Spleen (tissue), 11 donors: ENCODE measurements around the gene SLC2A2. TPM values are rescaled to one million over a fixed set of nuclear protein-coding genes. Genes with fewer than 3 reads are reported as not detected.

Source experiments
- DNase-seq: peaks from one replicate; pipeline ENCODE4 v3.0.0-alpha.2; 2020
- H3K27ac ChIP-seq, 8 donors: fragments of 200-600 bp; sonication (generic) in 7 of 8; 1 replicate in 4 of 8; 2 replicates in 4 of 8; pipeline versions ENCODE4 v1.5.0 to v1.8.0; 2016 to 2021; ENCODE audit warnings: inconsistent platforms in 4 of 8, mild to moderate bottlenecking in 4 of 8, moderate library complexity in 1 of 8
- H3K27me3 ChIP-seq, 7 donors: fragments of 200-600 bp; sonication (generic) in 6 of 7; replicated peaks in 1 of 7; 1 replicate in 4 of 7; 2 replicates in 3 of 7; pipeline versions ENCODE4 v1.5.0 to v1.8.0; 2016 to 2021; ENCODE audit warnings: inconsistent platforms in 3 of 7, mild to moderate bottlenecking in 1 of 7
- H3K36me3 ChIP-seq, 6 donors: fragments of 200-600 bp; sonication (generic) in 5 of 6; 1 replicate in 4 of 6; 2 replicates in 2 of 6; pipeline versions ENCODE4 v1.5.0 to v1.8.0; 2016 to 2021; ENCODE audit warnings: inconsistent platforms in 2 of 6
- H3K4me1 ChIP-seq, 6 donors: fragments of 200-600 bp; sonication (generic) in 5 of 6; 1 replicate in 3 of 6; 2 replicates in 3 of 6; pipeline versions ENCODE4 v1.5.0 to v1.8.0; 2016 to 2021; ENCODE audit warnings: inconsistent platforms in 3 of 6
- H3K4me3 ChIP-seq, 8 donors: fragments of 200-600 bp; sonication (generic) in 7 of 8; 1 replicate in 4 of 8; 2 replicates in 4 of 8; pipeline versions ENCODE4 v1.5.0 to v1.8.0; 2016 to 2021; ENCODE audit warnings: inconsistent platforms in 4 of 8, mild to moderate bottlenecking in 4 of 8, moderate library complexity in 2 of 8
- H3K9me3 ChIP-seq, 8 donors: fragments of 200-600 bp; sonication (generic) in 7 of 8; 1 replicate in 4 of 8; 2 replicates in 4 of 8; pipeline versions ENCODE4 v1.5.0 to v1.8.0; 2016 to 2021; ENCODE audit warnings: inconsistent platforms in 4 of 8
- CTCF ChIP-seq, 11 experiments: fragments of 200-600 bp in 7 of 11; fragments of 450-650 bp in 4 of 11; sonication (generic) in 4 of 11; IDR thresholded peaks in 8 of 11; conservative IDR thresholded peaks in 3 of 11; 1 replicate in 7 of 11; 2 replicates in 4 of 11; pipeline versions ENCODE4 v1.4.0 to v1.8.0; 2016 to 2021; ENCODE audit warnings: antibody characterized with exemption in 11 of 11, inconsistent platforms in 4 of 11, mild to moderate bottlenecking in 1 of 11
- POLR2A ChIP-seq, 3 donors: fragments of 450-650 bp; IDR thresholded peaks; one replicate each; pipeline ENCODE4 v1.5.1; 2017; ENCODE audit warnings: antibody characterized with exemption in 3 of 3, mild to moderate bottlenecking in 1 of 3
- POLR2AphosphoS5 ChIP-seq, 3 donors: sonication (generic); formaldehyde crosslinking; IDR thresholded peaks; one replicate each; pipeline ENCODE4 v1.5.1; 2017; ENCODE audit warnings: antibody characterized with exemption in 3 of 3
- WGBS, 5 donors: extraction: QIAGEN DNeasy Blood & Tissue Kit in 3 of 5; methylation state at CpG; one replicate each; pipeline versions ENCODE4 v1.1.5 to v1.1.7; 2013 to 2018; 5-methylcytosine and 5-hydroxymethylcytosine counted together
- intact Hi-C: fragments of 100-400 bp; cut with DNase I; formaldehyde crosslinking; loops from one replicate; pipeline ENCODE4 v1.15.0; 2023; ENCODE audit warnings: low total_unique reads
- polyA plus RNA-seq, 3 donors: library from polyadenylated mRNA; stranded (reverse); fragments of 200-250 nt; gene quantifications; one replicate each; pipeline ENCODE4 v1.2.1, GENCODE V29; 2013
- small RNA-seq, 4 donors: library from RNA; depleted of rRNA; stranded (forward); fragments of <200 nt; gene quantifications; one replicate each; pipeline ENCODE3, GENCODE V24; 2016
- total RNA-seq, 7 donors: library from RNA; depleted of rRNA in 3 of 7; stranded (reverse); fragments of >200 nt in 3 of 7; fragmentation: NEBNext Ultra II Directional in 4 of 7; extraction: Animal tissue kit (Norgen Biotek cat#: 25700) in 4 of 7; gene quantifications; one replicate each; pipeline versions ENCODE4 v1.1.0 to v1.2.1, GENCODE V29; 2016 to 2021
- donor health status: healthy with polysubstance abuse.
- donor health status: DM: no; HTN: no; CAD: no; lungs with moderate emphysema.
- donor health status: DM: no; HTN: no; CAD: no.
- donor health status: Bipolar disorder and iron deficiency.
- donor health status: healthy.
- donor health status: DM: no; HTN: no; CAD: no.
- donor health status: DM: yes; HTN: yes; CAD: no.

SLC2A2 gene
- total and polyA plus RNA-seq, 10 donors, result not detected

- H3K27me3 ChIP-seq, result peaks cover 0 to 6% (median 0%) of the 10 kb centered on the region in 7 donors
- DNase-seq, result no peak
- no peak overlapping the region for H3K27ac ChIP-seq
- peaks cover 0 to 6% (median 0%) of the 10 kb centered on the region in 8 donors for H3K9me3 ChIP-seq
- 84 to 93% (median 84%) methylated on average over 2 of the region's 2 CpGs for WGBS, 5 donors
- intact Hi-C loops, result no loop called here
- TF ChIP-seq CTCF (IDR thresholded peaks at IDR 0.05 in 8 of 11, conservative IDR thresholded peaks at IDR 0.05 in 3 of 11) (no peak), POLR2AphosphoS5 (IDR thresholded peaks at IDR 0.05) (no peak), POLR2A (IDR thresholded peaks at IDR 0.05) (no peak)
- no peaks in the 10 kb centered on the region for H3K4me1 ChIP-seq
- H3K4me3 ChIP-seq, result no peak overlapping the region
- H3K36me3 ChIP-seq, result no peaks in the 10 kb centered on the region
These were observed 77.3 kb downstream of the SLC2A2 start for GRCh38 chr3:170949211-170949610.

DNA sequence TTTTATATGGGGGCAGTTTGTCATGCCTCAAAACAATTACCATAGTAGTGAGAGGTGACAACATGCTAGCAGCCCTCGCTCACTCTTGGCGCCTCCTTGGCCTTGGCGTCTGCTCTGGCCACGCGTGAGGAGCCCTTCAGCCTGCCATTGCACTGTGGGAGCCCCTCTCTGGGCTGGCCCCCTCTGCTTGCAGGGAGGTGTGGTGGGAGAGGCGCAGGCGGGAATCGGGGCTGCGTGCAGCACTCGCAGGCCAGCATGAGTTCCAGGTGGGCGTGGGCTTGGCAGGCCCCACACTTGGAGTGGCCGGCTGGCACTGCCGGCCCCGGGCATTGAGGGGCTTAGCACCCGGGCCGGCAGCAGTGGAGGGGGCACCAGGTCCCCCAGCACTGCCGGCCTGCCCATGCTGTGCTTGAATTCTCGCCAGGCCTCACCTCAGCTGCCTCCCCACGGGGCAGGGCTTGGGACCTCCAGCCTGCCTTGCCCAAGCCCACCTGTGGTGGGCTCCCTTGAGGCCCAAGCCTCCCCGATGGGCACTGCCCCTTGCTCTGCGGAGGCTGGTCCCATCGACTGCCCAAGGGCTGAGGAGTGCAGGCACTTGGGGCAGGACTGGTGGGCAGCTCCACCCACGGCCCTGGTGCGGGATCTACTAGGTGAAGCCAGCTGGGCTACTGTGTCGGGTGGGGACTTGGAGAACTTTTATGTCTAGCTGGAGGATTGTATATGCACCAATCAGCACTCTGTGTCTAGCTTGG lies 79.3 kb downstream of the SLC2A2 start:
- intact Hi-C loops, result no loop called here
- Histone ChIP-seq H3K27ac (no peak overlapping the region), H3K36me3 (no peaks in the 10 kb centered on the region), H3K4me1 (no peaks in the 10 kb centered on the region), H3K9me3 (peaks cover 0 to 15% (median 0%) of the 10 kb centered on the region in 8 donors), H3K27me3 (peaks cover 0 to 6% (median 0%) of the 10 kb centered on the region in 7 donors), H3K4me3 (no peak overlapping the region)
- TF ChIP-seq POLR2AphosphoS5 (IDR thresholded peaks at IDR 0.05) (no peak), CTCF (IDR thresholded peaks at IDR 0.05 in 8 of 11, conservative IDR thresholded peaks at IDR 0.05 in 3 of 11) (no peak), POLR2A (IDR thresholded peaks at IDR 0.05) (no peak)
- WGBS, 5 donors, result 88 to 97% (median 94%) methylated on average over 8 to 25 of the region's 25 CpGs
- no peak for DNase-seq

Small RNAs within 50 kb of the gene (small RNA-seq; reads per million reads assigned to genes)
- gene RNU1-70P, result 0 to 0.07 (median 0.03) reads per million in 4 donors

Other genes starting within 250 kb of the SLC2A2 start
- 100 to 1,000 TPM in 2 of 7 donors, 10 to 100 TPM in 5; 50.6 to 154 (median 71.7) TPM for gene RPL22L1, start 156.5 kb downstream of the SLC2A2 start, total RNA-seq
- 100 to 1,000 TPM; 378 to 419 (median 399) TPM for gene RPL22L1, start 156.5 kb downstream of the SLC2A2 start, polyA plus RNA-seq
- gene EIF5A2, start 118.1 kb downstream of the SLC2A2 start, total RNA-seq, result 1 to 10 TPM; 2.0 to 7.4 (median 4.9) TPM
- gene EIF5A2, start 118.1 kb downstream of the SLC2A2 start, polyA plus RNA-seq, result 1 to 10 TPM in 2 of 3 donors, under 1 TPM in 1; 0.78 to 1.3 (median 1.2) TPM